SHP77 treated with DMSO at 0.1 percent for 48 hours (cell line): ENCODE data around the gene INSIG1.

Source experiments
- DNase-seq: peaks from one replicate; lab custom pipeline; 2025; lab: John Stamatoyannopoulos, UW

The INSIG1 gene

DNA sequence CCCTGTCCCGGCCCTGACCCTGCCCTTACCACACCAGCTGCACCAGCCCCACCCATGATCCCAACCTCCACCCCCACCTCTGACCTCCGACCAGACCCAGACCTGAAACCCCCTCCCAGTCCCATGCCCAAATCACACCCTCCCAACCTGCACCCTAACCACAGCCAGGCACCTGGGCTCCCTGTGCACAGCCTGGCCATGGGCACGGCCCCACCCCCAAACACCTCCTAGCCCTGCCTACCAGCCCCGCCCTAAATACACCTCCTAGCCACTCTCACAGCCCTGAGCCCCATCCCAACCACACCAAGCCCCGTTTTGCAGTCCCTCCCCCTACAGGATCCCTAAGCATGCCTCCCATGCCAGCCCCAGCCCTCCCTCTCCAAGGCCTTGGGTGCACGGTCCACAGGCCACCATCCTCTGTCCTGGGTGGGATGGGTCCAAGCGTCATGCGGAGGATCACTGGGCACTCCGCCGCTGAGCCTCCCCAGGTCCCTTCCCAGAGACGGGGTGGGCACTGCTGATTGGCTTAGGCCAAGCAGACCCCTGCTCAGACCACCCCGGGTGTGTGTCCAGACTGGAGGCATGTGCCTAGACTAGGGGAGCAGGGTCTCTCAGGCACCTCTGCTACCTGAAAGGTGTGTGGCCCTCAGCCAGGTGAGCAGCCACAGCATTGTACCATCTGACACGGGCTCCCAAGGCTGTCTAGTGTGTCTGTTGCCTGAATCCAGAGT lies 30.1 kb downstream of the INSIG1 start:
- DNase-seq = no peak

DNA sequence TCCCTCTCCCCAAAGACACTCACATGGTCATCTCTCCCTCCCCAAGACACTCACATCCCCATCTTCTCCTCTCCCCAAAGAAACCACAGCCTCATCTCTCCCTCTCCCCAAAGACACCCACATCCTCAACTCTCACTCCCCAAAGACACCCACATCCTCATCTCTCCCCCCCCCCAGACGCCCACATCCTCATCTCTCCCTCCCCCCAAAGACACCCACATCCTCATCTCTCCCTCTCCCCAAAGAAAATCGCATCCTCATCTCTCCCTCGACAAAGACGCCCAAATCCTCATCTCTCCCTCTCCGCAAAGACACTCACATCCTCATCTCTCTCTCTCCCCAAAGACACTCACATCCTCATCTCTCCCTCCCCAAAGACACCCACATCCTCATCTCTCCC lies 31.5 kb downstream of the INSIG1 start:
- no peak for DNase-seq

- DNase-seq = no peak
These were observed 33.7 kb downstream of the INSIG1 start for GRCh38 chr7:155331396-155331795.

DNA sequence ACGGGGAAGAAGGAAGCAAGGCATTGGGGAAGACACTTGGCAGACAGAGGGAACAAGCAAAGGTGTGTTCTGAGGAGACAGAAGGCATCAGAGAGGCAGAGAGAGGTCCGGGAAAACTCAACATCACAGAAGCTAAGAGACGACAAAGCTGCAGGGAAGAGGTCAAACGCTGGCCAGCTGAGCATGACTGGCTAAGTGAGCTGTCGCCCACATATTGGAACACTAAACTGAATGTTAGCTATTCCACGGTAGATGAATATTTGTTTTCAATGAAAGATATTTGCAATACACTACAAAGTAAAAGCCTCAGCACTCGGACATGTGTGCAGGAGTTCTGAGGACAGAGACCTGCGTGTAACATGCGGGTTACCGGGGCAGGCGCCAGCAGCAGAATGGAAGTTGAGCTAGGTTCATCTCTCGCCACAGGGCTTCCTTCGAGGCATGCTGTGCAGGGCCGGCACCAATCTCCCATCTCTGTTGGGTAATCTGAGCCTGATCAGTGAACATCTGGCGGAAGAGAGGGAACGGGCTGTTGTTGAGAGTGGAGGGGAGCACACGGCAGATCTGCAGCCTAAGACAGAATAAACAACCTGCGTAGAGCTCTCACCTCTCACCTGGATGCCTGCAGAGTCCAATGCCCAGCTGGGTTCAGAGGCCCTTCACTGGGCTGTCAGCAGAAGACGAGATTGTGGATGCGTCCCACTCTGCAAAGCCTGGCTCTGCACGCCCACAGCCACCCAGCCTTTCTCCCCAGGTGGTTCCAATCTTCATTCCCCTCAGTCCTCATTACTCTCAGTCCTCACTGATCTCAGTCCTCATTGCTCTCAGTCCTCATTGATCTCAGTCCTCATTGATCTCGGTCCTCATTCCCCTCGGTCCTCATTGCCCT lies 35.9 kb downstream of the INSIG1 start:
- no peak for DNase-seq

GRCh38 chr7:155336812-155337602 lies 39.3 kb downstream of the INSIG1 start:
- no peak for DNase-seq

GRCh38 chr7:155337946-155338631 lies 40.4 kb downstream of the INSIG1 start:
- no peak for DNase-seq

- no peak for DNase-seq
These were observed 41.1 kb downstream of the INSIG1 start for GRCh38 chr7:155338632-155339320.

DNA sequence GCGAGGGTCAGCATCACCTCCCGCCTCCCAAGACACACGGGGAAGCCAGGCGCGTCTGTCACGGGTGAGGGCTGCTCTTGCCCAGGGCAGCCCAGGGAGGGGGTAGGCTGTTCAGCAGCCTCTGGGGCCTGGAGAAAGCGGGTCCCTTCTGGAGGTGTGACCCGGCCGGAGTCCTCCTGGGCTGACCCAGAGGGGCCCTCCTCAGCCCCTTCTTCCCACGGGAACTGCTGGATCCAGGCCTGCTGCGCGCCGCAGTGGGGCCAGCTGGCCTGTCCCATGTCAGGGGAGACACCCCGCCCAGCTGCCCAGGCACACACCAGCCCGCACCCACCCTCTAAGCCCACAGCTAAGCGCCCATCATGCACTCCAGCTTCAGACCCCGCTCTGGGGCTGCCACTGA lies 41.8 kb downstream of the INSIG1 start:
- DNase-seq = no peak

DNA sequence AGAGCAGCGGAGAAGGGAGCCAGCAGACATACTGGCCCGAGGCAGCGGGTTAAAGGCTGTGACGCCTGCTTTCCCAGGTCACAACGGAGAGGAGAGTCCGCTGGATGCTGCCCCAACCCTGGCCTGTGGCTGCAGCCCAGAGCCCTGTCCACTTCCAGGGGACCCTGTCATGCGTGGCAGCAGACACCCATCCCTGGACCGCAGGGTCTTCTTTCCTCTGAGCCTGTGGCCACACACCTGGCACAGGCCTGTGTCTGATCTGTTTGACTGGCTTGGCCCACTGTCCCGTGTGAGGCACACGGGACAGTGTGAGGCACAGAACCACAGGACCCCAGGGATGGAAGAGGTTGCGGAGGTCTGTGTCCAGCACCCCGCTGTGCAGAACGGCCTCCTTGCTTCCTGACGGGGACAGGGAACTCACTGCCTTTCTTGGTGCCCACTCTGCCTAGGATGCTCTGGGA lies 42.4 kb downstream of the INSIG1 start:
- no peak for DNase-seq

GRCh38 chr7:155340721-155341120 lies 43.0 kb downstream of the INSIG1 start:
- DNase-seq = no peak

- DNase-seq = no peak
These were observed 43.8 kb downstream of the INSIG1 start for GRCh38 chr7:155341463-155341983.

- DNase-seq = no peak
These were observed 44.6 kb downstream of the INSIG1 start for GRCh38 chr7:155342313-155342712.

DNA sequence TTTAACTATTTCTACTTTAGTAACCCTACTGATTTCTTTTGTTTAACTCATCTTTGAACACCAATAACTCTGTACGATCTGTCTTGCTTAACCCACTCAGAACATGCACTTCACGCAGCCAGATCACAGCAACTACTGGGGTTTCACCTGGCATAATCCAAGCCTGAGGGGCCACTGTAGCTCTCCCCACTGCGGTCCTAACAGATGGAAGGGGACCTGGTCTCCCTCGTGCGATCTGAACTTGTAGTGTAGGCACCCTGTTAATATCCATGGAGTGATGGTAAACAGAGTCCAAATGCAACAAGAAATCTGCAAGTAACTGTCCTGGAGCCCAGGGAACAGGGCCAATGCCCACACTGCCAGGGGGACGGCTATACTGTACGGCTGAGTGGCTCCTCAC lies 45.5 kb downstream of the INSIG1 start:
- no peak for DNase-seq

GRCh38 chr7:155343661-155344121 lies 46.0 kb downstream of the INSIG1 start:
- DNase-seq = no peak

- DNase-seq = no peak
These were observed 46.6 kb downstream of the INSIG1 start for GRCh38 chr7:155344270-155344617.

DNA sequence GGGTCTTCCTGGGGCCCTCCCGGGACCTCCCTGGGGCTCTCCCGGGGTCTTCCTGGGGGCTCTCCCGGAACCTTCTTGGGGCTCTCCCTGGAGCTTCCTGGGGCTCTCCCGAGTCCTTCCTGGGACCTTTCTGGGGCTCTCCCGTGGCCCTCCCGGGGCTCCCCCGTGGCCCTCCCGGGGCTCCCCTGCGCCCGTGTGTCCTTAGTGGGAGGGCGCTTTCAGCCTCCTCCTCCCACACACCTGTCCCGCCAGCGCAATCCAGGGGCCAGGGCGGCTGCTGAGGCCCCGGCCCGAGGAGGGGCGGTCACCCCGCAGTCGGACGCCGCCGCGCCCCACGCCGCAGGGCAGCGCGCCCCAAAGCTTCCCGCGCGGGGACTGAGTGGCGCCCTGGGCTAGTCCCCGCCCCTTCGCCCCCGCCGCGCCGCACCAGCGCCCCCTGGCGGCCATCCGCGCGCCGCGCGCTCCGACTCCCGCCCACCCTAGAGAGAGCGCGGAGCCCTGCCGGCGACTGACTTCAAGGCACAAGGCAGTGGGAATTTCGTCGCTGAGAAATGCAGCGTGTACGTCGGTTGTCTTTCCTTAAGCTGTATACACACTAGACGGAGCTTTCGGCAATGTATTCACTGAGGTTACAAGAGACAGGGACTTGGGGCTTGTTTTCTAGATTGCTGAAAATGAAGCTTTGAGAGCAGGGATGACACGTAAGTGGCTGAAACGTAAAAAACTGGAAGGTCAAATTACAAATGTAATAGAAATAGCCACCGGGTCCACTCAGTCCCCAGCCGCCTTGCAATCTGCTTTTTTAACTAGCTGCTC lies 47.1 kb downstream of the INSIG1 start:
- DNase-seq = no peak

GRCh38 chr7:155345490-155345889 lies 47.8 kb downstream of the INSIG1 start:
- DNase-seq = no peak

- no peak for DNase-seq
These were observed 48.6 kb downstream of the INSIG1 start for GRCh38 chr7:155346285-155346684.

- no peak for DNase-seq
These were observed 51.1 kb downstream of the INSIG1 start for GRCh38 chr7:155348806-155349205.
